Neural crest cell (in vitro differentiated cells): ENCODE data around the gene BTNL8. TPM values are rescaled to one million over a fixed set of nuclear protein-coding genes. Genes with fewer than 3 reads are reported as not detected.

ENCODE experiments used
- DNase-seq: peaks from one replicate; pipeline ENCODE4 v3.0.0; 2021; ENCODE audit warnings: low read depth, mixed read lengths, low spot score
- H3K27ac Mint-ChIP-seq: one replicate; pipeline ENCODE4 v1.8.0; 2021; ENCODE audit warnings: mild to moderate bottlenecking, mixed read lengths; ENCODE audit not compliant: unreplicated experiment
- H3K27me3 Mint-ChIP-seq: 2 replicates; pipeline ENCODE4 v1.8.0; 2021; ENCODE audit warnings: low read depth, mild to moderate bottlenecking, mixed read lengths
- H3K36me3 Mint-ChIP-seq: 2 replicates; pipeline ENCODE4 v1.8.0; 2021; ENCODE audit warnings: low read depth, mild to moderate bottlenecking, mixed read lengths
- H3K4me1 Mint-ChIP-seq: 2 replicates; pipeline ENCODE4 v1.8.0; 2021; ENCODE audit warnings: mixed read lengths
- H3K4me3 Mint-ChIP-seq: one replicate; pipeline ENCODE4 v1.8.0; 2021; ENCODE audit warnings: mild to moderate bottlenecking, mixed read lengths
- H3K9me3 Mint-ChIP-seq: 2 replicates; pipeline ENCODE4 v1.8.0; 2021; ENCODE audit warnings: mixed read lengths
- CTCF ChIP-seq: fragments of 200-600 bp; sonication (generic); conservative IDR thresholded peaks from 2 replicates; pipeline ENCODE4 v1.5.0; 2021; ENCODE audit warnings: antibody characterized with exemption, mild to moderate bottlenecking
- total RNA-seq: library from RNA; stranded (reverse); gene quantifications from 2 replicates; pipeline ENCODE4 v1.2.1, GENCODE V29; 2021

BTNL8 gene
- total RNA-seq, 1 donor from 2014 or later = not detected

DNA sequence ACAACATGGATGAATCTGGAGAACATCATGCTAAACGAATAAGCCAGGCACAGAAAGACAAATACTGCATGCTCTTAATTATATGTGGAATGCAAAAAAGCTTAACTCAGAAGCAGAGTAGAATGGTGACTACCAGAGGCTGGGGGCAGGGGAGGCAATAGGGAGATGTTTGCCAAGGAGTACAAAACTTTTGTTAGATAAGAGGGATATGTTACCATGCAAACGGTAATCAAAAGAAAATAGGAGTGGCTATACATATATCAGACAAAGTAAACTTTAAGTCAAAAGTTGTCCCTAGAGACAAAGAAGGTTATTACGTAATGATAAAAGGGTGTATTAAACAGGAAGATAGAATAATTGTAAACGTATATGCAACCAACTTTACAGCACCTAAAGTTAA, 71.9 kb downstream of the BTNL8 start:
- H3K4me3 Mint-ChIP-seq = no peak overlapping the region
- peaks cover 2% of the 10 kb centered on the region for H3K9me3 Mint-ChIP-seq
- DNase-seq = no peak
- TF ChIP-seq CTCF = no peak
- H3K36me3 Mint-ChIP-seq = no peaks in the 10 kb centered on the region
- H3K27ac Mint-ChIP-seq = no peak overlapping the region
- H3K4me1 Mint-ChIP-seq = no peaks in the 10 kb centered on the region
- H3K27me3 Mint-ChIP-seq = peaks cover 7% of the 10 kb centered on the region

GRCh38 chr5:180974612-180975315, 75.8 kb downstream of the BTNL8 start:
- H3K4me1 Mint-ChIP-seq = no peaks in the 10 kb centered on the region
- no peak overlapping the region for H3K27ac Mint-ChIP-seq
- TF ChIP-seq CTCF = no peak
- peaks cover 7% of the 10 kb centered on the region for H3K27me3 Mint-ChIP-seq
- no peak for DNase-seq
- no peaks in the 10 kb centered on the region for H3K36me3 Mint-ChIP-seq
- H3K4me3 Mint-ChIP-seq = no peak overlapping the region
- peaks cover 2% of the 10 kb centered on the region for H3K9me3 Mint-ChIP-seq

DNA sequence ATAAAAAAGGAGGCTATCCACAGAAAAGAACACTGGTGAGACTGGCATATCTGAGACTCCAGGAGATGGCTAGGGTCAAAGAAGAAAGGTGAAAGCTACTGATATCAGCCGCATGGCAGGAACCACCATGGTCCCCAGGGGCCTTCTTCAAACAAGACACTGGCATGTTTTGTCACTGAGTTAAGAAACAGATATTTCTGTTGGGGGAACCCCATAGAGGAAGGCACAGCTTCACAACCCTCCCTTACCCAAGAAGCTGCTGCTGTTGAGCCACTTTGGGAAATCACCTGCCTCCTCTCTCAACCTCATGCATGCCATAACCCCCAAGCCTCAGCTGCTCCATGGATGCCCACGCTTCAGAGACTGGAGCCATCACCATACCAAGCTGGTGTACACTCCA, 76.4 kb downstream of the BTNL8 start:
- TF ChIP-seq CTCF = no peak
- Mint-ChIP-seq H3K27me3 (peaks cover 7% of the 10 kb centered on the region), H3K4me1 (no peaks in the 10 kb centered on the region), H3K9me3 (peaks cover 2% of the 10 kb centered on the region), H3K4me3 (no peak overlapping the region), H3K27ac (no peak overlapping the region), H3K36me3 (no peaks in the 10 kb centered on the region)
- DNase-seq = no peak

DNA sequence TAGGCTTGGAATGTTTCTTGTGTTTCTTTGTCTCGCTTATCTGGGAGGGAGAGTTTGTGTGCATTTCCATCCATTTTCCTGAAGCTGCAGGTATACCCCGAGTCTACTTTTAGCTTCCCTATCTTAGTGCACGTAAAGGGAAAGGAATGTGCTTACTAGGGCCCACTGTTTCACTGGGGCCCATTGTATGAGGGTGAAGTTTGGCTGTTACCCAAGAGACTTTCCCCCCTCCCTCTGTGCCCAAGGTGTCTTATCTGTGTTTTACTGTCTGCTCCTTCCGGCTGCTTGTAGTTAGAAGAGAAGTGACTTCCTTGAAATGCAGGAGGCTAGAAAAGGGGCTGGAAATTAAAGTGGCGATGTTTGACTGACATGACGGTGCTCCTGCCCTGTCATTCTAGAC, 77.6 kb downstream of the BTNL8 start:
- H3K4me3 Mint-ChIP-seq = no peak overlapping the region
- no peaks in the 10 kb centered on the region for H3K9me3 Mint-ChIP-seq
- no peaks in the 10 kb centered on the region for H3K36me3 Mint-ChIP-seq

GRCh38 chr5:180977852-180978251, 78.9 kb downstream of the BTNL8 start:
- TF ChIP-seq CTCF = no peak
- Mint-ChIP-seq H3K36me3 (no peaks in the 10 kb centered on the region), H3K4me3 (no peak overlapping the region), H3K9me3 (no peaks in the 10 kb centered on the region), H3K27me3 (no peaks in the 10 kb centered on the region), H3K4me1 (no peaks in the 10 kb centered on the region), H3K27ac (no peak overlapping the region)
- DNase-seq = no peak

More for the DNA sequence above, 77.6 kb downstream of the BTNL8 start:
- Mint-ChIP-seq H3K4me1 (no peaks in the 10 kb centered on the region), H3K27ac (no peak overlapping the region), H3K27me3 (peaks cover 1% of the 10 kb centered on the region)
- DNase-seq = no peak
- TF ChIP-seq CTCF = no peak
